Endothelial cell of umbilical vein (primary cell): ENCODE measurements around the gene TOMM40L. TPM values are rescaled to one million over a fixed set of nuclear protein-coding genes. Genes with fewer than 3 reads are reported as not detected.

Source experiments
- BruUV-seq: library from RNA; stranded (reverse); fragments of 400-500 nt; replicated peaks from 2 replicates; lab custom pipeline; 2021; lab: Mats Ljungman, UMichigan
- CTCF ChIA-PET: fragments of 300-600, 350-600 bp; sonication (Branson Sonifier 250); formaldehyde crosslinking; loops from one replicate; lab custom pipeline; 2021; ENCODE audit warnings: antibody characterized with exemption, inconsistent platforms; lab: Charles Lee
- POLR2A ChIA-PET: fragments of 300-600, 350-600 bp; sonication (Branson Sonifier 250); formaldehyde crosslinking; loops from one replicate; lab custom pipeline; 2021; ENCODE audit warnings: antibody characterized with exemption, inconsistent platforms; lab: Charles Lee
- DNase-seq: peaks from one replicate; pipeline ENCODE4 v3.0.0-alpha.2; 2011; ENCODE audit warnings: low read depth, low spot score
- FAIRE-seq: peaks from 2 replicates; lab custom pipeline; 2011; peaks lifted over from hg19 to GRCh38; lab: Jason Lieb, UNC
- H2AFZ ChIP-seq: 2 replicates; pipeline ENCODE4 v1.6.0; 2012; ENCODE audit warnings: low read depth, low read length, control low read depth, inconsistent platforms
- H3K27ac ChIP-seq: 2 replicates; pipeline ENCODE4 v1.5.1; 2011; ENCODE audit warnings: low read depth, mild to moderate bottlenecking, control low read depth, low read length, moderate library complexity; ENCODE audit not compliant: insufficient read depth
- H3K27me3 ChIP-seq, 2 experiments: 2 replicates each; pipeline versions ENCODE4 v1.6.0 to v1.6.1; 2011; ENCODE audit warnings: low read length in 2 of 2, mixed read lengths in 1 of 2; ENCODE audit not compliant: control insufficient read depth in 2 of 2, insufficient read depth in 2 of 2
- H3K36me3 ChIP-seq, 2 experiments: 2 replicates in 1 of 2; 3 replicates in 1 of 2; pipeline ENCODE4 v1.5.1; 2011; ENCODE audit warnings: low read length in 2 of 2, mild to moderate bottlenecking in 1 of 2, moderate library complexity in 1 of 2; ENCODE audit not compliant: control insufficient read depth in 2 of 2, insufficient read depth in 2 of 2; ENCODE audit errors: extremely low read depth in 1 of 2
- H3K4me1 ChIP-seq: 3 replicates; pipeline ENCODE4 v1.5.1; 2011; ENCODE audit warnings: mild to moderate bottlenecking, low read length; ENCODE audit not compliant: control insufficient read depth, insufficient read depth; ENCODE audit errors: extremely low read depth
- H3K4me2 ChIP-seq: 2 replicates; pipeline ENCODE4 v1.6.1; 2011; ENCODE audit warnings: low read length, control low read depth, mixed read lengths; ENCODE audit not compliant: insufficient read depth
- H3K4me3 ChIP-seq, 3 experiments: fragments of 200-600 bp in 1 of 3; sonication (generic), shearing (Covaris generic) in 1 of 3; replicated peaks in 1 of 3; 2 replicates each; pipeline ENCODE4 v1.5.1; 2011 to 2016; ENCODE audit warnings: control low read depth in 3 of 3, low read length in 3 of 3, mild to moderate bottlenecking in 2 of 3, inconsistent platforms in 1 of 3, low read depth in 1 of 3, moderate library complexity in 1 of 3; ENCODE audit not compliant: insufficient read depth in 1 of 3
- H3K79me2 ChIP-seq: 2 replicates; pipeline ENCODE4 v1.6.0; 2012; ENCODE audit warnings: low read length, inconsistent platforms; ENCODE audit not compliant: control insufficient read depth, insufficient read depth
- H3K9ac ChIP-seq: replicated peaks from 2 replicates; pipeline ENCODE3; 2011; ENCODE audit warnings: low read length, control low read depth; ENCODE audit not compliant: insufficient read depth; ENCODE audit errors: extremely low read depth
- H3K9me1 ChIP-seq: replicated peaks from 3 replicates; pipeline ENCODE4 v1.6.0; 2011; ENCODE audit warnings: mild to moderate bottlenecking, low read length; ENCODE audit not compliant: control insufficient read depth, insufficient read depth; ENCODE audit errors: extremely low read depth
- H3K9me3 ChIP-seq: replicated peaks from 2 replicates; pipeline ENCODE4 v1.5.1; 2012; ENCODE audit warnings: low read length, inconsistent platforms; ENCODE audit not compliant: control insufficient read depth, insufficient read depth
- H4K20me1 ChIP-seq: replicated peaks from 2 replicates; pipeline ENCODE3; 2011; ENCODE audit warnings: mild to moderate bottlenecking, low read length; ENCODE audit not compliant: control insufficient read depth, insufficient read depth; ENCODE audit errors: extremely low read depth
- CTCF ChIP-seq, 2 donors: IDR thresholded peaks; 1 replicate in 1 of 2; 2 replicates in 1 of 2; pipeline ENCODE4 v1.5.1; 2011; ENCODE audit warnings: low read length in 2 of 2, mild to moderate bottlenecking in 2 of 2, moderate library complexity in 2 of 2, control low read depth in 1 of 2, inconsistent platforms in 1 of 2, low read depth in 1 of 2; ENCODE audit not compliant: insufficient read depth in 1 of 2; ENCODE audit errors: extremely low read depth in 1 of 2
- EZH2 ChIP-seq: IDR thresholded peaks from 2 replicates; pipeline ENCODE4 v1.6.1; 2012; ENCODE audit warnings: borderline replicate concordance, low read depth, mild to moderate bottlenecking, moderate library complexity, low read length, inconsistent platforms; ENCODE audit not compliant: severe bottlenecking
- FOS ChIP-seq: IDR thresholded peaks from 2 replicates; pipeline ENCODE4 v1.6.1; 2011; ENCODE audit warnings: mild to moderate bottlenecking, low read length, moderate library complexity, borderline replicate concordance; ENCODE audit not compliant: insufficient read depth
- GATA2 ChIP-seq: IDR thresholded peaks from 2 replicates; pipeline ENCODE4 v1.7.0; 2011; ENCODE audit warnings: low read depth, mild to moderate bottlenecking, moderate library complexity, mixed read lengths, low read length; ENCODE audit not compliant: insufficient read length, insufficient read depth
- JUN ChIP-seq: IDR thresholded peaks from 2 replicates; pipeline ENCODE4 v1.6.1; 2011; ENCODE audit warnings: borderline replicate concordance, low read depth; ENCODE audit not compliant: insufficient read length, insufficient read depth
- MAX ChIP-seq: IDR thresholded peaks from 2 replicates; pipeline ENCODE4 v1.6.1; 2011; ENCODE audit not compliant: insufficient read depth, insufficient read length
- MYC ChIP-seq: IDR thresholded peaks from one replicate; pipeline ENCODE4 v1.6.1; 2011; ENCODE audit warnings: mild to moderate bottlenecking, low read depth, low read length
- POLR2A ChIP-seq: IDR thresholded peaks from 2 replicates; pipeline ENCODE4 v1.6.1; 2012; ENCODE audit warnings: low read depth, mild to moderate bottlenecking, control low read depth, low read length
- POLR2AphosphoS5 ChIP-seq: IDR thresholded peaks from 2 replicates; pipeline ENCODE4 v1.6.1; 2012; ENCODE audit warnings: low read depth, mild to moderate bottlenecking, control low read depth, low read length, moderate library complexity; ENCODE audit not compliant: insufficient read depth
- dilution Hi-C: fragments of 300-500 bp; cut with MboI; formaldehyde crosslinking; loops from one replicate; pipeline ENCODE4 v1.15.0; 2019; ENCODE audit warnings: low sequenced_read_pairs; ENCODE audit not compliant: extremely low pct_ligation_motif_present
- intact Hi-C: fragments of 100-400 bp; cut with micrococcal nuclease; formaldehyde crosslinking; loops from one replicate; pipeline ENCODE4 v1.10.0; 2022
- polyA plus RNA-seq, 4 experiments: library from polyadenylated mRNA; depleted of rRNA in 3 of 4; stranded (reverse) in 3 of 4; unstranded in 1 of 4; fragments of >200 nt; gene quantifications; 2 replicates each; pipeline versions ENCODE4 v1.2.1 to v1.2.3, GENCODE V29; 2011 to 2012; ENCODE audit warnings: missing spikeins in 1 of 4
- total RNA-seq: library from RNA; stranded (reverse); gene quantifications from 2 replicates; pipeline ENCODE4 v1.2.3, GENCODE V29; 2021

The TOMM40L gene
- total and polyA plus RNA-seq, 2 donors (not counting 3 experiments of a cell fraction or from before 2014, with no cell fraction given), result 18.6 to 18.7 TPM

- Histone ChIP-seq H3K27ac (peak within 1 kb of the TSS; percentile 14), H2AFZ (peak within 1 kb of the TSS; percentile 75), H3K27me3 (no peaks in the 10 kb centered on the region), H3K9ac (peak within 1 kb of the TSS; percentile 71), H4K20me1 (no peaks in the 10 kb centered on the region), H3K79me2 (peaks cover 8% of the 10 kb centered on the region), H3K4me1 (peaks cover 11% of the 10 kb centered on the region), H3K9me1 (no peaks in the 10 kb centered on the region), H3K36me3 (peaks cover 0 to 7% of the 10 kb centered on the region in 2 experiments), H3K9me3 (no peaks in the 10 kb centered on the region), H3K4me3 (peak within 1 kb of the TSS; percentile 38 to 60 (median 57)), H3K4me2 (peak within 1 kb of the TSS; percentile 79)
- TSS peak; percentile 96 for BruUV-seq
- POLR2A ChIA-PET, result interaction anchor here (1.0 to 1.1 kb wide), 2 partner anchors 12 to 25 kb away, joined by 3 to 4 read pairs; partner anchors contain the start of gene NDUFS2
- intact Hi-C loops, result loop anchor here (1.0 kb wide), 1 partner anchor 11 kb away; the partner anchor contains the start of gene PPOX
- TF ChIP-seq JUN, result no peak
- peak; percentile 94 for TF ChIP-seq POLR2A
- TF ChIP-seq MAX, result no peak
- no peak for TF ChIP-seq FOS
- TF ChIP-seq GATA2, result no peak
- TF ChIP-seq EZH2, result no peak
- no peak for TF ChIP-seq CTCF (IDR thresholded peaks at IDR 0.05; ENCODE audit: extremely low read depth in 1 of 2, insufficient read depth in 1 of 2, low read depth in 1 of 2, low read length in 2 of 2)
- TF ChIP-seq POLR2AphosphoS5, result peak; percentile 73
- peak; percentile 24 for TF ChIP-seq MYC
- CTCF ChIA-PET, result interaction anchor here (1.0 to 2.5 kb wide), 5 partner anchors 12 to 205 kb away, joined by 3 to 10 read pairs (median 5); partner anchors contain the start of genes NDUFS2, PPOX and TOMM40L
- dilution Hi-C loops, result no loop called here
- FAIRE-seq (peak; percentile 64), DNase-seq (peak; percentile 85)
Observed at GRCh38 chr1:161177112-161177935, 48.5 kb upstream of the TOMM40L start, which contains the start of gene B4GALT3. Gene B4GALT3, minus strand, starts transcription at chr1:161177507. Its CDS starts 1,447 bp downstream, at chr1:161176060.
